H1 (cell line): ENCODE measurements around the gene CCDC182.

ENCODE experiments used
- CTCF ChIP-seq, 3 experiments: IDR thresholded peaks; 1 replicate in 2 of 3; 2 replicates in 1 of 3; pipeline versions ENCODE4 v1.5.1 to v1.6.1; 2011; ENCODE audit warnings: low read length in 3 of 3, mild to moderate bottlenecking in 3 of 3, inconsistent platforms in 2 of 3, low read depth in 1 of 3, moderate library complexity in 1 of 3; ENCODE audit not compliant: insufficient read depth in 1 of 3; ENCODE audit errors: control extremely low read depth in 1 of 3
- MAFK ChIP-seq: IDR thresholded peaks from 2 replicates; pipeline ENCODE4 v1.6.1; 2012; ENCODE audit warnings: low read depth, mild to moderate bottlenecking, improper control_type of control experiment, low read length
- POLR2A ChIP-seq, 2 experiments: IDR thresholded peaks; 1 replicate in 1 of 2; 2 replicates in 1 of 2; pipeline ENCODE4 v1.6.1; 2011; ENCODE audit warnings: low read depth in 2 of 2, low read length in 2 of 2, mild to moderate bottlenecking in 2 of 2; ENCODE audit errors: control extremely low read depth in 1 of 2

- TF ChIP-seq CTCF (IDR thresholded peaks at IDR 0.05; ENCODE audit: control extremely low read depth in 1 of 3, insufficient read depth in 1 of 3, low read depth in 1 of 3, low read length in 3 of 3) (no peak), POLR2A (IDR thresholded peaks at IDR 0.05; ENCODE audit: control extremely low read depth in 1 of 2, low read depth in 2 of 2, low read length in 2 of 2) (no peak), MAFK (no peak)
These were observed 13.6 kb upstream of the CCDC182 start for GRCh38 chr17:57758654-57759053.
